Astrocyte (in vitro differentiated cells and primary cell): ENCODE results near the gene RBFOX2.

Experiments used
- EZH2 ChIP-seq: IDR thresholded peaks from 2 replicates; pipeline ENCODE4 v1.6.1; 2012; ENCODE audit warnings: mild to moderate bottlenecking, low read length, inconsistent platforms; ENCODE audit not compliant: insufficient read depth
- TF ChIP-seq, protein P1 (sequence below): IDR thresholded peaks from 2 replicates; pipeline ENCODE4 v1.5.1; 2011; ENCODE audit warnings: low read depth, mild to moderate bottlenecking, inconsistent platforms, low read length, moderate library complexity; ENCODE audit not compliant: insufficient read depth

DNA sequence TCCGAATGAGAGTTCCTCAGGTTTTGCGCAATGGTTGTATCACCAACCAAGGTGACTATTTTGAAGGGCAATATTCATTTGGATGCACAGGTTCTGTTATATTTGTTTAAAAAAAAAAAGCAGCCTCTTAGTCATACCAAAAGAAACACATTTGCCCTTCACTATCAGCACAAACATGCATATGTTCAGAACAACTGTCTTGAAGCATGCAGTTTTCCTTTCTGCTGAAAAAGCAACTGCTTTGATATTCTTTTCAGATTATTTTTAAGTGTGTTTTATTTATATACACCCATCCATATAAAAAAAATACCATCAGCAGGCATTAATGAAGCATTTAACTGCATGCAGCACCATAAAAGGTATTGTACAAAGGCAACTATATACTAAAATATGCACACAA, 67.8 kb downstream of the RBFOX2 start:
- TF ChIP-seq, protein P1, sequence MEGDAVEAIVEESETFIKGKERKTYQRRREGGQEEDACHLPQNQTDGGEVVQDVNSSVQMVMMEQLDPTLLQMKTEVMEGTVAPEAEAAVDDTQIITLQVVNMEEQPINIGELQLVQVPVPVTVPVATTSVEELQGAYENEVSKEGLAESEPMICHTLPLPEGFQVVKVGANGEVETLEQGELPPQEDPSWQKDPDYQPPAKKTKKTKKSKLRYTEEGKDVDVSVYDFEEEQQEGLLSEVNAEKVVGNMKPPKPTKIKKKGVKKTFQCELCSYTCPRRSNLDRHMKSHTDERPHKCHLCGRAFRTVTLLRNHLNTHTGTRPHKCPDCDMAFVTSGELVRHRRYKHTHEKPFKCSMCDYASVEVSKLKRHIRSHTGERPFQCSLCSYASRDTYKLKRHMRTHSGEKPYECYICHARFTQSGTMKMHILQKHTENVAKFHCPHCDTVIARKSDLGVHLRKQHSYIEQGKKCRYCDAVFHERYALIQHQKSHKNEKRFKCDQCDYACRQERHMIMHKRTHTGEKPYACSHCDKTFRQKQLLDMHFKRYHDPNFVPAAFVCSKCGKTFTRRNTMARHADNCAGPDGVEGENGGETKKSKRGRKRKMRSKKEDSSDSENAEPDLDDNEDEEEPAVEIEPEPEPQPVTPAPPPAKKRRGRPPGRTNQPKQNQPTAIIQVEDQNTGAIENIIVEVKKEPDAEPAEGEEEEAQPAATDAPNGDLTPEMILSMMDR, result no peak
- TF ChIP-seq EZH2, result no peak
